GM21423 (cell line): Measurements from ENCODE around the gene ZMYM4.

Source experiments
- ATAC-seq: cut with Tn5 transposase; IDR thresholded peaks from one replicate; pipeline ENCODE4 v1.9.1; 2021; ENCODE audit warnings: mild to moderate bottlenecking, moderate library complexity; ENCODE audit not compliant: unreplicated experiment

Gene ZMYM4

DNA sequence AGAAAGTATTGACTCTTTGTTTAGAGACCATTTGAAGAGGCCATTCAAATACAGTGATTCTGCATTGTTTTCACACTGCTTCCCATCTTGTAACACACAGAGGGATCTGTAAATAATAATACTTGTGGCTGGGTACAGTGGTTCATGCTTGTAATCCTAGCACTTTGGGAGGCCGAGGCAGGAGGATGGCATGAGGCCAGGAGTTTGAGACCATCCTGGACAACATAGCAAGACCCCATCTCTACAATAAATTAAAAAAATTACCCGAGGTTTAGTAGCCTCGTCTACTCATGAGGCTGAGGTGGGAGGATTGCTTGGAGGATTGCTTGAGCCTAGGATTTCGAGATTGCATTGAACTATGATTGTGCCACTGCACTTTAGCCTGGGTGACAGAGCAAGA is 5.7 kb downstream of the ZMYM4 start:
- no peak for ATAC-seq

DNA sequence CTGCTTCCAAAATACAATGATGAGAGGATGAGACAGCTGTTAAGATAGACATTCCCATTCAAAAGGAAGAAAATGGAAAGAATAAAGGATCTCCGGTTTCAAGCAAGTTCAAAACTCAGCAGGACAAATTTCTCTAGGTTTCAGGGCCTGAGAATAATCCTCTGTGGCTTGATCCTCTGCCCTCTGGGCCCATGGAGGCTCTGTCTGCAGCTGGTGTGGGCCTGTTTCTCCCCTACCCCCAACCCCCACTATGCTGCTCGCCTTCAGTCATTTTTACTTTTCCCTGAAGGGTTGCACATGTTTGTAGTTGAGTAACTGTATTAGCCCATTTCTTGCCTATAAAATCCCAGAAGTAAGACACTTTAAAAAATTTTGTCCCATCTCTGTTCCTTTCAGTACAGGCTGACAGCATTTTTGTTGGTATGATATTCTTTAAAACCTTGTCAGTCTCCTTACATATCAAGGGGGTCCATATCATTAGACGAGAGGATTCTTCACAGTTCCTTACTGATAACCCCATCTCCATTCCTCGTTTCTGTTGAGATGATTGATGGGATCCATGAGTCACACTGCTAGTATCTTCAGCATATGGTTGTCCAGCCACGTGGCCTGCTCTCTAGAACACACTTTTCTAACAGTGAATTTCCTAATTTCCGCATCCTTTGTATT is 10.5 kb downstream of the ZMYM4 start:
- no peak for ATAC-seq

GRCh38 chr1:35279555-35279904 is 11.0 kb downstream of the ZMYM4 start:
- no peak for ATAC-seq

- ATAC-seq = no peak
These were observed 11.5 kb downstream of the ZMYM4 start for GRCh38 chr1:35280006-35280405.

DNA sequence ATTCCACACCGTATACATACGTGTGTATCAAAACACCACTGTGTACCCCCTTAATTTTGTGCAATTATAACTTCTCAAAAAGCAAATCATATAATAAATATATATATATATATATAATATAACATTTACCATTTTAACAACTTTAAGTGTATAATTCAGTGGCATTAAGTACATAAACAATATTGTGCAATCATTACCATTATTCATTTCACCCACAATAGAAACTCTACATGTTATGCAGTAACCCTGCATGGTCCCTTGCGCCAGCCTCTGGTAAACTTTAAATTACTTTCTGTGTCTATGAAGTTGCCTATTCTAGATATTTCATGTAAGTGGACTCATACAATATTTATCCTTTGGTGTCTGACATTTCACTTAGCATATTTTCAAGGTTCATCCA is 13.1 kb downstream of the ZMYM4 start:
- no peak for ATAC-seq

GRCh38 chr1:35282172-35282571 is 13.7 kb downstream of the ZMYM4 start:
- ATAC-seq = no peak

- ATAC-seq = no peak
These were observed 16.3 kb downstream of the ZMYM4 start for GRCh38 chr1:35284852-35285251.

- no peak for ATAC-seq
These were observed 17.5 kb downstream of the ZMYM4 start for GRCh38 chr1:35285771-35286606.

- no peak for ATAC-seq
These were observed 19.5 kb downstream of the ZMYM4 start for GRCh38 chr1:35287807-35288640.

DNA sequence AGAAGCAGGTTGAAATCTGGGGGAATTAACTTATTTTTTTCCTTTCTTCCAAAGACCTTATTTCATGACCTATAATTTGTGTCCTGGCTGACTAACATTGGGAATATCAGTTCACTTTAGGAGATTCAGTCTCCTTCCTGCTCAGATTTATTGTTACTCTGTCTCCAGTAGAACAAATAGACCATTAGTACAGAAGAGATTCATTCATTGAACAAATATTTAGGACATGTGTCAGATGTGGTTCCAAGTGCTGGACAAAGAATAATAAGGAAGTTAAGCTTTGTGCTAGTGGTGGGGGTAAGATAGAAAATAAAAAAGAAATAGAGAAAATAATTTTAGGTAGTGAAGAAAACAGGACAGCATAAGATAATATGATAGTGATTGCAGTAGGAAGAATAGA is 20.3 kb downstream of the ZMYM4 start:
- ATAC-seq = no peak

- ATAC-seq = no peak
These were observed 21.9 kb downstream of the ZMYM4 start for GRCh38 chr1:35290452-35290851.

DNA sequence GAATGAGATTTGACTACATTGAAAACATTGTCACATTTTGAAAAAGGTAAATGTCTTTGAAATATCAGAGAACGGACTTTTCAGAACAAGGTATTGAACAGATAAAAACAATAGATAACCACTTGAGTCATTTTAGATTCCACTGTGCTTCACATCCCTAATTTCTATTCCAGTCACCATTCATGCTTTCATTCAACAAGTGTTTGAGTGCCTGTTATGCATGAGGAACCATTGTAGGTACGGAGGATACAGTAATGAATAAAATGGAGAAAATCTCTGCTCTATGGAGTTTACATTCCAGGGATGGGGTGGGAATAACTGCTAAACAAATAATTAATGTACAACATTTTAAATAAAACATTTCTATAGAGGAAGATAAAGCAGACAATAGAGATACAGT is 26.3 kb downstream of the ZMYM4 start:
- ATAC-seq = no peak

DNA sequence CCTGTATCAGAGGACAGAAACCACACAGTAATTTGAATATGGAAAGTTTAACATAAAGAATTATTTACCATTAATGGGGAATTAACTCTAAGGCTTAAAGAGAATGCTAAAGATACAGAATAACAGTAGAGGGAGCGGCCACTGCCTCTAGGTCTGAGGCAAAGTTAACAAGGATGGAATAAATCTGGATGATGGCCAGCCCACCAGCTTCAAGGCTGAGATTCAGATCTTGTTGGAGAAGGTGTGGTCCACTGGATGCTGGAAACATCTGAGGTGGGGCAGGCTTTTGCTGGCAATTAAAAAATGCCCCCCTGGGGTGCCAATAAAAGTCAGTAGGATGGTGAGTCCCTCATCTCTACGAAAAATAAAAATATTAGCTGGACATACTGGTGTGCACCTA is 29.4 kb downstream of the ZMYM4 start:
- ATAC-seq = no peak

GRCh38 chr1:35298464-35298863 is 30.0 kb downstream of the ZMYM4 start:
- peak; percentile 44 for ATAC-seq

- no peak for ATAC-seq
These were observed 31.9 kb downstream of the ZMYM4 start for GRCh38 chr1:35300376-35300775.

DNA sequence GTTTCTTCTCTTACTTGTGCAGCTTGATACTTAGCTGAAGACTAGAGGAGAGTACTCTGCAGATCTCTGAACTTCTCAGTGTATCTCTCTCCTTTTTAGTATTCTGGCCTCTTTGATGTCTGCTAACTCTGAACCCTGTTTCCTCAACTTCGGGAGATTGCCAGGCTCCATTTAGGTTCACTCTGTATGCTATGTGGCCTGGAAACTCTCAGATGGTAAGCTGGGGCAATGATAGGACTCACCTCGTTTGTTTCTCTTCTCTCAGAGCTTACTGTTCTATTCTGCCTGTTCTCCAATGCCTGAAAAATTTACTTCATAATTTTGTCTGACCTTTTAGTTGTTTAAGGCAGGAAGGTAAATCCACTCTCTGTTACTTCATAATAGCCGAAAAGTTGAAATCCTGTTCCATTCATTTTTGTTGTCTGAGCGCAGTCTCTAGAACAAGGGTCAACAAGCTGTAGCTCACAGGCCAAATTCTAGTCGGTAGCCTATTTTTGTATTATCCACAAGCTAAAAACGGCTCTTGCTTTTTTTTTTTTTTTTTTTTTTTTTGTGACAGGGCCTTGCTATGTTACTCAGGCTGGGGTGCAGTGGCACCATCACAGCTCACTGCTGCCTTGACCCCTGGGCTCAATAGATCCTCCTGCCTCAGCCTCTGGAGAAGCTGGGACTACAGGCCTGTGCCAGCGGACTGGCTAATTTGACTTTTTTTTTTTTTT is 33.3 kb downstream of the ZMYM4 start:
- no peak for ATAC-seq

DNA sequence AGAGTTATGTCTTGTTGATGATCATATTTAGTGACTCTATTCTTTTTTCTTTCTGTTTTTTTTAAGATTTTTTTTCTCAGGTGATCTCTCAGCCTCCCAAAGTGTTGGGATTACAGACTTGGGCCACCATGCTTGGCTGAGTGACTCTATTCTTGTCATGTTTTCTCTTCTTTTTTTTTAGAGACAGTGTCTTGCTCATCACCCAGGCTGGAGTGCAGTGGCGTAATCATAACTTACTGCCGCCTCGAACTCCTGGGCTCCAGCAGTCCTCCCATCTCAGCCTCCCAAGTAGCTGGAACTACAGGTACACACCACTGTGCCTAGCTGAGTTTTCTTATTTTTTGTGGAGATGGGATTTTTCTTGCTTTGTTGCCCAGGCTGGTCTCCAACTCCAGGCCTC is 36.9 kb downstream of the ZMYM4 start:
- ATAC-seq = no peak

DNA sequence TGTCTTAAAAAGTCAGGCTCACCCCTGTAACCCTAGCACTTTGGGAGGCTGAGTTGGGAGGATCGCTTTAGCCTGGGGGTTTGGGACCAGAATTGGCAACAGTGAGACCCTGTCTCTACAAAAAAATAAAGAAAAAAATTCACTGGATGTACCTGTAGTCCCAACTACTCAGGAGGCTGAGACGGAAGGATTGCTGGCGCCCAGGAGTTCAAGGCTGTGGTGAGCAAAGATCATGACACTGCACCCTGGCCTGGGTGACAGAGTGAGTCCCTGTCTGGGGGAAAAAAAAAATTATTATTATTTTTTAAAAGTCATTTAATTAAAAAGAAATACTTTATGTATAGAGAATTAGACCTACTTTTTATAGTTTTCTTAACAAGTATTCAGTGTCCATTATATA is 47.1 kb downstream of the ZMYM4 start:
- ATAC-seq = no peak

DNA sequence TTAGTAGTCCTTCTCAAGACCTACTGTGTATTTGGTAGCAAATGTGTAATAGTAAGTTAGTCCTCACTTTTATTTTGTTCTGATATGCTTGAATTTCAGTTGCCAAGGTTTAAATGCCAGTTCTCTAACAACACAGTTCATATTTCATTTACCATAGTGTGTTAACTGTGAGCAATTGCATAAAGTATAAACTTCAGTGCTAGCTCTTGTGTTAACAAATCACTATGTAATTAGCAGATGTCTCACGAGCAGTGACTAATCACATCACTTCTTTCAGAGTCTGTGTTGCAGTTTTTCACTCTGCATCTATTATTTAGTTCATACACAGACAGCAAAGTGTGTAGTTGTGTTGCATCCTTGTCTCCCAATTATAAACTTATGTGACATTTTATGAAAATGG is 47.8 kb downstream of the ZMYM4 start:
- ATAC-seq = no peak

DNA sequence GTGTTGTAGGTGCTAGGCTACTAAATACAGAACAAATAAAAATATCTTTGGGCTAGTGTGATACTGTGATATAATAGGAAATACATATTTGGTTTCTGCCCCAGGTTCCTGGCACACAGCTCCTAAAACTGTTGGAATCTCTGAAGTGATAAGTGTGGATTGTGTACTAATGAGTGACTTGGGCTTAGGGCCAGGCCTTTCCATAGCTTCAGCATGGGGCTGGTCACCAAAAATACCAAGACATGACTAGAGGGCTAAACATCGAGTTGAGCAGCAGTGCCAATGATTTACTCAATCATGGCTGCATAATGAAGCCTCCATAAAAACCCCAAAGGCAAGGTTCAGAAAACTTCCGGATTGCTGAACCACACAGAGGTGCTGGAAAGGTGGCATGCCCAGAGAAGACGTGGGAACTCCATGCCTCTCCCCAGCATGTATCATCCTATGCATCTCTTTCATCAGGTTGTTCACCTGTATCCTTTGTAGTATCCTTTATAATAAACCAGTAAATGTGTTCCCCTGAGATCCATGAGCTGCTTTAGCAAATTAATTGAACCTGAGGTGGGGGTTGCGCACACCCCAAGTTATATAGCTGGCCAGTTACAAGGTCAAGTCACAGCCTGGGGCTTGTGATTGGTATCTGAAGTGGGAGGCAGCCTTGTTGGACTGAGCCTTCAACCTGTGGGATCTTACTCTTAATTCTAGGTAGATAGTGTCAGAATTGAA is 51.6 kb downstream of the ZMYM4 start:
- no peak for ATAC-seq
